Osteocyte (in vitro differentiated cells): ENCODE data around the gene OPA1. TPM values are rescaled to one million over a fixed set of nuclear protein-coding genes. Genes with fewer than 3 reads are reported as not detected.

Experiments used
- DNase-seq: peaks from one replicate; pipeline ENCODE4 v3.0.0; 2021; ENCODE audit warnings: mixed read lengths; ENCODE audit not compliant: unreplicated experiment; ENCODE audit errors: extremely low spot score
- H3K27ac Mint-ChIP-seq: one replicate; pipeline ENCODE4 v1.8.0; 2021; ENCODE audit warnings: mild to moderate bottlenecking, mixed read lengths; ENCODE audit not compliant: unreplicated experiment
- H3K27me3 Mint-ChIP-seq: one replicate; pipeline ENCODE4 v1.8.0; 2021; ENCODE audit warnings: mixed read lengths; ENCODE audit not compliant: unreplicated experiment
- H3K36me3 Mint-ChIP-seq: one replicate; pipeline ENCODE4 v1.8.0; 2021; ENCODE audit warnings: mixed read lengths; ENCODE audit not compliant: unreplicated experiment
- H3K4me1 Mint-ChIP-seq: one replicate; pipeline ENCODE4 v1.8.0; 2021; ENCODE audit warnings: mixed read lengths; ENCODE audit not compliant: unreplicated experiment
- H3K4me3 Mint-ChIP-seq: one replicate; pipeline ENCODE4 v1.8.0; 2021; ENCODE audit warnings: mild to moderate bottlenecking, moderate library complexity, mixed read lengths; ENCODE audit not compliant: unreplicated experiment
- H3K9me3 Mint-ChIP-seq: one replicate; pipeline ENCODE4 v1.8.0; 2021; ENCODE audit warnings: mixed read lengths; ENCODE audit not compliant: unreplicated experiment
- total RNA-seq: library from RNA; stranded (reverse); gene quantifications from 2 replicates; pipeline ENCODE4 v1.2.1, GENCODE V29; 2021
- TF ChIP-seq, protein P1 (sequence below): fragments of 200-600 bp; sonication (generic); IDR thresholded peaks from 2 replicates; pipeline ENCODE4 v1.5.0; 2021; ENCODE audit warnings: antibody characterized with exemption, mild to moderate bottlenecking, moderate library complexity

The OPA1 gene
- total RNA-seq, 1 donor from 2014 or later, result 49.6 TPM

DNA sequence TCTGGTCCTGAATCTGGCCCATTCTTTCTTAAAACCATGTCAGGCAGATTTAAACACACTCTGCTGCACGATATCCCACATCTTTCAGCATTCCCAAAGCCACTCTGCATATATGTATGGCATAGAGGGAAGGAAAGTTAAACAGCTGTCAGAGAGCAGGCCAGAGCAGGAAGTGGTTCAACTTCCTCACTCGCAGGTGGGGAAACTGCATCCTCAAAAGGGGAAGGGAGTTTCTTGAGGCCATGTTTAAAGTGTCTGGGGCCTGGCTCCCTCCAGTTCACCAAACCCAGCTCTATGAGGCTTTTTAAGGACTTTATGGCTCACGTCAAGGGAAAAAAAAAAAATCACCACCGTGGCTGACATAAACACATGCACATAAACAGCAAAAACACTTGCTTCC, 123.1 kb downstream of the OPA1 start:
- peaks cover 5% of the 10 kb centered on the region for H3K4me1 Mint-ChIP-seq
- H3K9me3 Mint-ChIP-seq, result peaks cover 20% of the 10 kb centered on the region
- no peak overlapping the region for H3K27ac Mint-ChIP-seq
- DNase-seq, result no peak
- TF ChIP-seq, protein P1, sequence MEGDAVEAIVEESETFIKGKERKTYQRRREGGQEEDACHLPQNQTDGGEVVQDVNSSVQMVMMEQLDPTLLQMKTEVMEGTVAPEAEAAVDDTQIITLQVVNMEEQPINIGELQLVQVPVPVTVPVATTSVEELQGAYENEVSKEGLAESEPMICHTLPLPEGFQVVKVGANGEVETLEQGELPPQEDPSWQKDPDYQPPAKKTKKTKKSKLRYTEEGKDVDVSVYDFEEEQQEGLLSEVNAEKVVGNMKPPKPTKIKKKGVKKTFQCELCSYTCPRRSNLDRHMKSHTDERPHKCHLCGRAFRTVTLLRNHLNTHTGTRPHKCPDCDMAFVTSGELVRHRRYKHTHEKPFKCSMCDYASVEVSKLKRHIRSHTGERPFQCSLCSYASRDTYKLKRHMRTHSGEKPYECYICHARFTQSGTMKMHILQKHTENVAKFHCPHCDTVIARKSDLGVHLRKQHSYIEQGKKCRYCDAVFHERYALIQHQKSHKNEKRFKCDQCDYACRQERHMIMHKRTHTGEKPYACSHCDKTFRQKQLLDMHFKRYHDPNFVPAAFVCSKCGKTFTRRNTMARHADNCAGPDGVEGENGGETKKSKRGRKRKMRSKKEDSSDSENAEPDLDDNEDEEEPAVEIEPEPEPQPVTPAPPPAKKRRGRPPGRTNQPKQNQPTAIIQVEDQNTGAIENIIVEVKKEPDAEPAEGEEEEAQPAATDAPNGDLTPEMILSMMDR, result no peak
- H3K27me3 Mint-ChIP-seq, result peaks cover 9% of the 10 kb centered on the region
- no peak overlapping the region for H3K4me3 Mint-ChIP-seq
- no peaks in the 10 kb centered on the region for H3K36me3 Mint-ChIP-seq

DNA sequence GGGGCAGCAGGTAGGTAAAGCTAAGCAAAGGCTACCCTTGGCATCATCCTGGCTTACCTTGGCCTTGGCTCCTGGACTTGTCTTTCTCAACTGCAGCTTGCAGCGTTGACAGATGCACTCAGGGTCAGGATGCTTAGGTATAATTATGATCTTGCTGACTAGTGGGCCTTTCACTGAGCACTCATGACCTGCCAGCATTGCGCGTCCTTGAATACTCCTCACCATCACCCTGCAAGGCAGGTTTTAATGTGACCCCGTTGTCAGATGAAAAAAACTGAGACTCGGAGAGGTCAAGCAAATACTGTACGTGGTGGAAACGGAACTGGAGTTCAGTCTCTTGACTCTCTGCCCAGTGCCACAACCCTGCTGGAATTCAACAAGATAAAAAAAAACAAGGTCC, 126.7 kb downstream of the OPA1 start:
- Mint-ChIP-seq H3K36me3 (no peaks in the 10 kb centered on the region), H3K9me3 (peaks cover 9% of the 10 kb centered on the region), H3K4me3 (no peak overlapping the region), H3K4me1 (no peaks in the 10 kb centered on the region), H3K27ac (no peak overlapping the region), H3K27me3 (peaks cover 28% of the 10 kb centered on the region)
- DNase-seq, result no peak
- TF ChIP-seq, protein P1, result no peak

DNA sequence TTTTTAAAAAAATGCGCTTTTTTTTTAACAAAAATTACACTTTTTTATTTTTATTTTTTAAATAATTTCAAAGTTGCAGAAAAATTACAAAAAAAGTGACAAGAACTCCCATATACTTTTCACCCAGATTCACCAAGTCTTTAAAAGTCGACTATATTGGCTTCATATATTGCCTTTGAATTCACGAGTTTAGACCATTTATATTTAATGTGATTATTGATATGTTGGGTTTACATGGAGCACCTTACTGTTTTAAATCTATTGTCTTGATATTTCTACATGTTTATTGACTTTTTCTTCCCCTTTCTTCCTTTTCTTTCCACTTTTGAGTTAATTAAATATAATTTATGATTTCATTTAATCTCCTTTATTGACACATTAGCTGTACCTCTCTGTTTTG, 127.2 kb downstream of the OPA1 start:
- no peaks in the 10 kb centered on the region for H3K36me3 Mint-ChIP-seq
- TF ChIP-seq, protein P1, result no peak
- no peak for DNase-seq
- H3K4me3 Mint-ChIP-seq, result no peak overlapping the region
- no peak overlapping the region for H3K27ac Mint-ChIP-seq
- H3K4me1 Mint-ChIP-seq, result no peaks in the 10 kb centered on the region
- peaks cover 28% of the 10 kb centered on the region for H3K27me3 Mint-ChIP-seq
- H3K9me3 Mint-ChIP-seq, result peaks cover 9% of the 10 kb centered on the region

DNA sequence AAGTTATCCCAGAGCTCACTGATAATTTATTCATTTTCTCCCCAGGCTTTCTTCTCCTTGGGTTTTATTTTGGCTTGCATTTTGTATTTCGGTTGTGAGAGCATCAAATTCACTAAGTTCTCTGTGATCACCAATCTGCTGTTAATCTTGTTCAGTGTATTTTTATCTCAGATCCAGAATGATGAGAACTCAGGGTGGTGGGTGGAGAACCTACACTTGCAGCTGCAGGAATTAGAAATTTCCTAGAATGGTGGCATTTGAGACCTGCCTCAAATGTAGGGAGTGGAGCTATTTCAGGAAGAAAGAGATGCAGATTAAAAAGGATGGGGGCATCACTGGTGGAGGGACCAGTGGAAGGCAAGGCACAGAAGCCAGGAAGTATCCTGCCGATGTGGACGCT, 129.6 kb downstream of the OPA1 start:
- DNase-seq, result no peak
- Mint-ChIP-seq H3K27me3 (peaks cover 45% of the 10 kb centered on the region), H3K36me3 (no peaks in the 10 kb centered on the region), H3K4me1 (no peaks in the 10 kb centered on the region), H3K27ac (no peak overlapping the region), H3K4me3 (no peak overlapping the region), H3K9me3 (peaks cover 9% of the 10 kb centered on the region)
- TF ChIP-seq, protein P1, result no peak

DNA sequence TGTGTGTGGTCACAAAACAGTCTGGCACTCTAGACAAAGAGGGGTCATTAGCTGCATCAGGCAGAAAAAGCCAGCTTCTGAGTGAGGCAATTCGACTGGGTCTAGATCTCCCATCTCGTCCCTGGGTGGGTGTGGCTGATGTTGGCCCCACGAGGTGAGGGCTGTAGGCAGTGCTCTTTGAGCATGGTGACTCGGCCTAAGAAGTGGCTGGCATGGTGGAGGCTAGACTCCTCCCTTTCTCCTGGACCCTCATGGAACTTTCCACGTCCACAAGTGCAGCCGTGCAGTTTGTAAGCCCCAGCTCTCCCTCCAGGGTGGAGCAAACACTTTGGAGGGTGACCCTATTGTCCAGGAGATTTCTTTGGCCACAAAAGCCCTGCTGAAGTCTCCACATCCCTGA, 134.1 kb downstream of the OPA1 start:
- no peak overlapping the region for H3K27ac Mint-ChIP-seq
- TF ChIP-seq, protein P1, result no peak
- H3K4me3 Mint-ChIP-seq, result no peak overlapping the region
- no peaks in the 10 kb centered on the region for H3K36me3 Mint-ChIP-seq
- peaks cover 64% of the 10 kb centered on the region for H3K27me3 Mint-ChIP-seq
- DNase-seq, result peak; percentile 76
- no peaks in the 10 kb centered on the region for H3K4me1 Mint-ChIP-seq
- no peaks in the 10 kb centered on the region for H3K9me3 Mint-ChIP-seq
